ENCODE data around the gene LOXL3.
A peak's percentile ranks its signal among the peaks of the same experiment; 100 is the strongest.

The LOXL3 gene

DNA sequence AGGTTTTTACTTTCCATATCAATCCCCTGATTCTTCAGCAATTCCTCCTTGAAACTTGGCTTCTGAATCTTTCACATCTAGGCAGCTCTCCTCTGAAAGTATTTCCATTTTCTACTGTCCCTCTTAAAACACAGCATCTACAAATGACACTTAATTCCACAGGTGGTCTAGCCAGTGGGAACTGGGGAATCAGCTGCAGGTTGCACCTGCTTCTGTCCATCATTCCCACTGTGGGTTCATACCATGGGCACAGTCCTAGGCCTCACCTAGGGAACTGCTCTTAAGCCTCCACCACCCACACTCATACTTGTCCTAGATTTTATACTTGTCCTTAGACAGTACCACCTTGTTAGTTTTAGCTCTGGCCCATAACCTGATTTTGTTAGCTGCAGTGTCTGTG lies 2.2 kb downstream of the LOXL3 start:
- no peak for DNase-seq

DNA sequence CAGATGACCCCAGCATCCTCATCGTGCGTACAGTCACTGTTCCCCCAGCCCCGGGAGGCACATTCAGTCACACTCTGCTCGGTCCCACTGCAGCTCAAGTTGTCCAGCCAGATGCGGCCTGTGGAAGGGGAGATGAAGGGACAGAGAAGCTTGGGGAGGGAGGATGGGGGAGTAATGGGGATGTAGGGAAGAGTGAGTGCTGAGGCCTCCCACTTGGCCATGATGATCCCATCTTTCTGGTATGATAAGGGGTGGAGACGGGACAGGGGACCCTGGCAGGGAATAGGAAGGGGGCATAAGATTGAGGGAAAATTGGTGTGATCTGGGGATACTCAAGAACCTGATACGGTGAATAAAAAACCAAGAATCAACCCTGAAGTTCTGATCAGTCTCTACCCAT lies 3.5 kb downstream of the LOXL3 start:
- no peak for DNase-seq

DNA sequence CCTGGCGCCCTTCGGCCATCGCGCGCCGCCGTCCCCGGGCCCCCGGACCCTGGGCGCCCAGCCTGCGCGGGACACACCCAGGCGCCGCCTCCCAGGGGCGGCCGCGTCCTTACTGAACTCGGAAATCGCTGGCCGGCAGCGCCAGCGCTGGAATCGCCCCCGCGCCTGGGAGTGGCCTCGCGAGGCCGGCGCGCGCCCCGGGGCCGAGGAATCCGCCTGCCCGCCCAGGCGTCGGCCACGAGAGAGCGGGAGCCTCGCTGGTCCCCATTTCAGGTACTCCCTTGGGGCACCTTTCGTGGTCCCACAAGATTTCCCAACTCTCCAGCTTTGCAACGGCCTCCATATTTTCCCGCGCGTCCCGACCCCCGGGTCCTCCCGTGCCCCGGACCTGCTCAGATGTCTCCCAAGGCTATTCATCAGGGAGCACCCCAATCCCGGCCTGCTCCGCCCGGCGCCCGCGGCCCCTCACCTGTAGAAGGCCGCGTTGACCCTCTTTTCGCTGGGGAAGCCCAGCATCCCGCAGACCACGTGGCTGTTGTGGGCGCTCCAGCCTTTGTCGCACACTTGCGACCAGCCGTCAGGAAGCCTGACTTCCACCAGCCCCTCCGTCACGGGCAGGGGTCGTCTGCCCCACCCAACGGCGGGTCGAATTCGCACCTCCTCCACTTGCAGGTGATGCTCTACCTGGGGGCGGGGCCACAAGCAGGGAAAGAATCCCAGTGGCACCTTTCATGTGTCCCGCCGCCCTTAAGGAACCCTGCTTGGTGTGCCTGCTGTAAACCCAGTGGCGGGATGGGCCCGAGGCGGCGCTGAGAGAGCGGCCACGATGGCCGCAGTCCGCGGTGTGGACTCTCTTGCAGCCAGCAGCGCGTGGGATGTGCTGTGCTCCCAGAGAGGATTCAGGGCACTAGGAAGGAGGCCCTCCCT lies 4.6 kb downstream of the LOXL3 start:
- DNase-seq, result no peak

DNA sequence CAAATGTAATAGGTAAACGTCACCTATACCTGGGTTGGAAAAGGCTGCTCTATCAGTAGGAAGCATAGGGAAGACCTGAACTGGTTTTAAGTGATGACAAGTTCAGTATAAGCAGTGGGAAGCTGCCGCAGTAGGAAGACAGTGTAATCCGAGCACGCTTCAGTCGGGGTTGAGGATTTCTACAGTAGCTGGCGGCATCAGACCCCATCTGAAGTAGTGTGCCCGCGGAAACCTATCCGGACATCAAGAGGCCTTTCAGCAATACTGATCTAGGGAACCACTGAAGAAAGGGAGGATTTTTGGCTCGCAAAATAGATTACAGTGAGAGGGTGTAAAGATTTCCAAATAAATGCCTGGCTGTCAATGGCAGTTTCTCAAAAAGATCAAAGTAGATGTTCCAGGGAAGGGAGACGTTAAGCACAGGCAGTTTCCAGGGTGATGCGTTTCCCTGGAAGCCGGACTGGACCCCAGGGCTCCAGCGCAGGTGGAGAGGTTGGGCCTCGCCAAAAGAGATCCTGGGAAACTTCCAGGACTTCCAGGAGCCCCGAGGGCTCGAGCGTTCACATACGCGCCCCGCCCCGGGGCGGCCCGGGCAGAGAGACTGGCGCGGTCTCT lies 5.3 kb downstream of the LOXL3 start:
- no peak for DNase-seq

DNA sequence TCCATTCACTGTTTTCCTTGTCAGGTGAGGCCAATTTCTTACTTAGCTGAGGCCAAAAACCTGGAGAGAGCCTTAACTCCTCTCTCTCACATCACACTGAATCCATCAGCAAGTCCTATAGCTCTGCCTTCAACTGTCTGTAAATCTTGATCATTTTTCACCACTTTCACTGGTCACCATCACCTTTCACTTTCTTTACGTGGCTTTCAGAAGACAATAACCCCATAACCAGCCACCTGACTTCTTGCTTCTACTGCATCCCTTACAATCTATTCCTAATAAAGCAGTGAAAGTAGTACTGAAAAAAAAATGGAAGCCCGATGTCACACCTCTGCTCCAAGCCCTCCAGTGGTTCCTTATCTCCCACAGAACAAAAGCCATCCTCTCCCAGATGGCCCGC lies 7.7 kb downstream of the LOXL3 start:
- DNase-seq, result no peak

DNA sequence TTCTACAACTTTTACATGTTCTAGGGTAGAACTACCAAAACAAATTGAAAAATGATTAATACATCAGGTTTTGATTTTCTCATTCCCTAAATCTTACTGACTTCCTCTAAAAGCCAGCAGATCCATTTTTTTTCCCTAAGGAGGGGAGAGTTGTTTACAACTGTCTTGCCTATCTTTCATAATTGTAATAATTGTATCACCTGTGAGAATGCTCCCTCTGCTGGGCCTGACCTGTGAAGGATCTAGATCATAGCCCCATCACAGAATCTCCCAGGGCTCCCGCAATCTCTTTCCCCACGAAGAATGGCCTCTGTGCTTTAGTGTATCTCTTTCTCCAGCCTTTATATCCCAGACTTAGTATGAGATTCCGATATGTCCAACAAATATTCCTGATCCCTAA lies 9.1 kb downstream of the LOXL3 start:
- no peak for DNase-seq

DNA sequence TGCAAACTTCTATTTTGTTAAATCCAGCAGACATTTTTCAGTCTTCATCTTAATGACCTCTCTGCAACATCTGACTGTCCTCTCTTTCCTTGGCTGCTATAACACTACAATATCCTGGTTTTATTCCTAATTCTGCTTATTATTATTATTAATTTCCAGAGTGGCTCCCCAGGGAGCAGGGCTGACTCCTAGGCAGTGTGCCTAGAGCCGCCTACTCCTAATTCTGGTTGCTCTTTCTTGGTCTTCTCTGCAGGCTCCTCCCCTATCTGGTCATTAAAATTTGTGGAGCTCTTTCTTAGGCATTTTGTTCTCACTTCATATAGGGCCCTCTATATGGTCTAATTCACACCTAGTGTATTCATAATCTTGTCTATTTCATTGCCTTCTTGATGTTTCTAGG lies 10.8 kb downstream of the LOXL3 start:
- DNase-seq, result no peak

DNA sequence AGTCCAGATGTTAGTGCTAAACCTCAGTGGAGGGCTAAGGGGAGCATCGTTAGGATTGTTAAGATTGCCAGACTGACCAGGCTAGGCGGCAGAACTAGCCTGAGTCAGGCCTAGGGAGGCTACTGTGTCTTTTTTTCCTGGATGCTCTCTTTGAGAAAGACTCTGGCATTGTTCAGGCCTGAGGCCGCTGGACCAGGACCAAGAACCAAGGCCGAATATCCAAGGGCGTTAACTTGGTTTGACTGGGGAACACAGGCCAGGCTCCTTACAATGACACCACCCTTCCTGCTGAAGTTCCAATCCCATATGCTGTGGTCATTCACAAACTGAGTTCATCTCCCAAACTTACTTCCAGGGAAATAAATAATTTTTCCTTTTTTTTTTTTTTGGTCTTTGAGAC lies 13.5 kb downstream of the LOXL3 start:
- DNase-seq, result no peak

DNA sequence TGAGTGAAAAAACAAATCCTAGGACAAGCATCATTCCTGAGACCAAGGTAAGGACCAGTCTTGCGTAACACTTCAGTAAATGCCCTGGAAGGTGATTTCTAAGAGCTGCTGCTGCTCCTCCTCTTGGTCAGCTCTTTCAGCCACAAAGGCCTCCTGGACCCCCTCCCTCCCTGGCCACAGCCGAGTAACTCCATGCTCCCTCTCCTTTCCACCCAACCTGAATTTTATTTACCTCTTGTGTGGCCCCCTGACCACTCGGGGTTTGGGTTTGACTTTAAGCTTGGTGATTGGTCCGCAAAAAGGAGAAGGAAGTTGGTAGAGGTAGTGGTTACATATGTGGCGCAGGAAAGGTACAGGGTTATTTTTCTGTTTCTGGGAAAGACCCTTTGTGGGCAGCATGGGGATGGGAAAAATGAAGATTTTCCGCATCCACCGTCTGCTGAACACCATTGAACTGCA lies 14.8 kb downstream of the LOXL3 start:
- no peak for DNase-seq

DNA sequence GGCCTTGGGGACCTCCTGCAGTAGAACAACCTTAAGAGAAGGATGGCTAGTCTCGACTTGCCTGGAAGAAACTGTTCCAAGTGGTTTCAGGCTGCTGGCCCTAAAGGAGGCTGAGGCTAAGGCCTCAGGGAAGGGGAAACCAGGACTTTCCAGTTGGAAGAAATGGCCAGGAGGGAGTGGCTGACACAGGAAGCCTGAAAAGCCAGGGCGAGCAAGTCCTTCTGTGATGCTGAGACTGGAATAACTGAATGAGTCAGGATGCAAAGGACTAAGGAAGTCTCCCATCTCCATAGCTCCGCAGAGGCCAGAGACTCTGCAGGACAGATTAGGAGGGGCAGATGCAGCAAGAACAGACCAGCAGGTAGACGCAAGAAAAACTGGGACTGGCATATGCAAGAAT lies 16.6 kb downstream of the LOXL3 start:
- DNase-seq, result no peak

DNA sequence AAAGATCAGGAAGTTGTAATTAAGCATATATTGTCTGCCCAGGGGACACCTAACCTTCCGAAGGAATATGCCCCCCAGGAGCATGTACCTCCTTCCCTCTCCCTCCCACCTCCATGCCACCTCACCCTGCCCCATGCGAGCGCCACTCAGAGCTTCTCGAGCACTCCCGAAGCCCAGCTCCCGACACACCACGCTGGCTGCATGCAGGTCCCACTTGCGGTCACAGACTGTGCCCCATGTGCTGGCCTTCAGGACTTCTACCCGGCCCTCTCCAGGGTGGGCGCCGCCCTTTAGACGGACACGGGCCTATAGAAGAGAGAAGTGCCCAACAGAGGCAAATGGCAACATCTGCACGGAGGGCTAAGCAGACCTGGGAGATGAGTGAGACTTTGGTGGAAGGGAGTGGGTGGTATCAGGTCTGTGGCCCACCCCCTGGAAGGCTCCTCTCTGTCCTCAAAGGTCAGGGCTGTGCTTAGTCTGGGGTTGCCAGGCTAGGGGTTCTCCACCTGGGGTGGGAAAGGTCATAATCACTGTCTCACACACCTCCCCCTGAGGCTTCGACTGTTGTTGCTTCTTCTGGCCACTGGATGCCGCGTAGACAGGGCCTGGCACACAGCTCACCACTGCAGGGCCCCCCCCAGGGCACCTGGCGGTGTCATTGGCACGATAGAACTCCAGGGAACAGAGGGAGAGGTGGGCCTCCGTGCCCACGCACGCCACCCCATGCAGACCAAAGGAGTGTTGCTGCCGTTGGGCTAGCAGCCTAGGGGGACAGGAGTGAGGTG lies 17.4 kb downstream of the LOXL3 start:
- DNase-seq, result no peak

DNA sequence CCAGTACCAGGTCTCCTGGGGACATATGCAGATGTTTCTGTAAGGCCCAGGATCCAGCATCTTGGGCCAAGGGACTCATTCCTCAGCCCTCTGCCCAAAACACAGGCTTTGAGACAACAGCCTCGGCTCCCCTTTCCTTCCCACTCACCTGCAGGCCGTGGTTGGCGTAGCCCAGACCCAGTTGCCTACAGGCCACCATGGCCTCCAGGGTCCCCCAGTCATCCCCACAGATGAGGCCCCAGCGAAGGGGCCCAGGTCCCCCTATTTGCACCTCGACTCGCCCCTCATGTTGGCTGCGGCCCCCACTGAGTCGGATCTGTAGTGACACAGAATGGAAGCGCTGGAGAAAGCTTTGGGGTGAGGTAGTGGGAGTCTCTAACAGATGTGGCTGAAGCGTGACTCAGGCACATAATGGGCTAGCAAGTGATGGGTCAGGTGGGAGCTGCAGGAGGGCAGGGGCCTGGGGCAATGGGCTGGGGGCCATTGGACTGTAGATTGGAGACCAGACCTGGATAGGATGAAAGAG lies 18.2 kb downstream of the LOXL3 start:
- DNase-seq, result no peak

DNA sequence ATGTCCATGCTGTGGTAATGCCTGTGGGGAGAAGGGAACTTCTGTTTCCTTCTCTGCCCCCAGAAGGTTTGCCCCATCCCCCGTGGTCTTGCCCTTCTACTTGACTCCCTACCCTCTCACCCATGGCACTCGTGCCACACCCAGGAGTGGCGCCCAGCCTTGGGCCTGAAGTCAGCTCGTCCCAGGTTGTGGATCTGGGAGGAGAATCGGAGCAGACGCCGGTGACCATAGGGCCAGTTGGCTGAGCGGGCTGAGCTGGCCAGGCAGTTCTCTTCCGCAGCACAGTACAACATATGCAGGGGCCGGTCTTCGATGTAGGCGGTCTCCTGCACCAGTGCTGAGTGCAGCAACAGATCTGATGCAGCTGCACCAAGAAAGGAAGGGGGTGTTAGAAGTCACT lies 19.3 kb downstream of the LOXL3 start:
- no peak for DNase-seq

DNA sequence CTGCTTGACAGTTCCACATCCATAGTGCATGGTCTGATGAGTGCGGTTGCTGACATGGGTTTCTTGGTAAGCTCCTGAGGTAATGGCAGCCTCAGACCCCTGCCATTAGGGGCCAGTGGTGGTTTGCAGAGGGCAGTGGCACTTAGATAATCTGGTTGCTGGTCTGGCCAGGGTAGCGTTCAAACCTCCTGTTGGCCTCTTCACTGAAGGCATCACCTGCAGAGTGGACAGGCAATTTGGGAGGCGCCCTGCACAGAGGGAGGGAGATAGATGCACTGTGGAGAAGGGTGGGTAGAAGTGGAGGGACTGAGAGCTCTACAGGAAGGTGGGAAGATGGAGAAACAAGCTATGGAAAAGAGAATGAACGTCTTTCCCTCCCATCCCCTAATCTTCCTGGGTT lies 20.3 kb downstream of the LOXL3 start:
- DNase-seq, result no peak

DNA sequence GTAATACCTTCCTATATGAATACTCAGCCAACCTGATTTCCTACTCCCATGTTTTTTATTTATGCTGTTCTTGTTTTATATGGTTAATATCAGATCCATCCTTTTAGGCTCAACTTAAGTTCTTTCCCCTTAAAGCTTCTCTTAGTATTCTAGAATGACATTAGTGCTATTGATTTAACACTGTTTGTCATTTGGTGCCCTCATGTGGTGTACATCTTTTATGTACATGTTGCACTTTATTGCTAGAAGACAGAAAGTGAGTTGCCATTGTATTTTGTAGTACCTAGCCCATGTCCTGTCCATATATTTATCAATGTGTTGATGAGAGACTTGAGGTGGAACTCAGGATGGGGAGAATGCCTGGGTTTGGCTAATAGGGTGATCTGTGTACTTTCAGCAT lies 21.5 kb downstream of the LOXL3 start:
- DNase-seq, result no peak

DNA sequence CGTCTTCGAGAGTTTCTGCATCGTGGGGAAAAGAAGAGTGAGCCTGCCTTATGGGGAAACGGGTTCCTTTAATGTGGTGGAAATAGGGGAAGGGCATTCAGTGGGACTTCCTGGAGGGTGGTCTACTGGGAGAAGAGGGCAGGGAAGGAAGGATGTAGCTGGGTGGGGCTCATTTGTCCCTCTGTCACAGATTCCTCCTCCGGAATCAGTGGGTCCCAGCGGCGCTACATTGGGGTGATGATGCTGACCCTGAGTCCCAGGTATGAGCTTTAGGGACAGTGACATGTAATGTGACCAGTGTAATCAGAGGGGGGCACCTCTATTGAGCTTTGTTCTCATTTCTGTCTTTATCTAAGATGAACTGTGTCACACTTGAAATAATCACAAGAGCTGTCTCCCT lies 22.1 kb downstream of the LOXL3 start:
- DNase-seq, result no peak

DNA sequence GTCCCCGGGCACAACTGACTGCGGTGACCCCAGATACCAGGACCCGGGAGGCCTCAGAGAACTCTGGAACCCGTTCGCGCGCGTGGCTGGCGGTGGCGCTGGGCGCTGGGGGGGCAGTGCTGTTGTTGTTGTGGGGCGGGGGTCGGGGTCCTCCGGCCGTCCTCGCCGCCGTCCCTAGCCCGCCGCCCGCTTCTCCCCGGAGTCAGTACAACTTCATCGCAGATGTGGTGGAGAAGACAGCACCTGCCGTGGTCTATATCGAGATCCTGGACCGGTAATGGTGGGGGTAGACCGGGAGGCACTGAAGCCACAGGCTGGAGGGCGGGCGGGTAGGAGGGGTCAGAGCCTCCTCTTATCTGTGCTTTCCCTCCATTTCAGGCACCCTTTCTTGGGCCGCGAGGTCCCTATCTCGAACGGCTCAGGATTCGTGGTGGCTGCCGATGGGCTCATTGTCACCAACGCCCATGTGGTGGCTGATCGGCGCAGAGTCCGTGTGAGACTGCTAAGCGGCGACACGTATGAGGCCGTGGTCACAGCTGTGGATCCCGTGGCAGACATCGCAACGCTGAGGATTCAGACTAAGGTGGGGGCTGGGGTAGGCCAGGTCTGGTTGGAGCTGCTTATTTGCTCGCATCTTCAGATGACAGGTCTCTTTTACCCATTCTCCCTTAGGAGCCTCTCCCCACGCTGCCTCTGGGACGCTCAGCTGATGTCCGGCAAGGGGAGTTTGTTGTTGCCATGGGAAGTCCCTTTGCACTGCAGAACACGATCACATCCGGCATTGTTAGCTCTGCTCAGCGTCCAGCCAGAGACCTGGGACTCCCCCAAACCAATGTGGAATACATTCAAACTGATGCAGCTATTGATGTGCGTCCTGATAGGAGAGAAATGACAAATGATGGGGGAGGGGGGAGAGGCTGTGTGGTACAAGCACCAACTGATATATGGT lies 23.2 kb downstream of the LOXL3 start:
- DNase-seq, result no peak

DNA sequence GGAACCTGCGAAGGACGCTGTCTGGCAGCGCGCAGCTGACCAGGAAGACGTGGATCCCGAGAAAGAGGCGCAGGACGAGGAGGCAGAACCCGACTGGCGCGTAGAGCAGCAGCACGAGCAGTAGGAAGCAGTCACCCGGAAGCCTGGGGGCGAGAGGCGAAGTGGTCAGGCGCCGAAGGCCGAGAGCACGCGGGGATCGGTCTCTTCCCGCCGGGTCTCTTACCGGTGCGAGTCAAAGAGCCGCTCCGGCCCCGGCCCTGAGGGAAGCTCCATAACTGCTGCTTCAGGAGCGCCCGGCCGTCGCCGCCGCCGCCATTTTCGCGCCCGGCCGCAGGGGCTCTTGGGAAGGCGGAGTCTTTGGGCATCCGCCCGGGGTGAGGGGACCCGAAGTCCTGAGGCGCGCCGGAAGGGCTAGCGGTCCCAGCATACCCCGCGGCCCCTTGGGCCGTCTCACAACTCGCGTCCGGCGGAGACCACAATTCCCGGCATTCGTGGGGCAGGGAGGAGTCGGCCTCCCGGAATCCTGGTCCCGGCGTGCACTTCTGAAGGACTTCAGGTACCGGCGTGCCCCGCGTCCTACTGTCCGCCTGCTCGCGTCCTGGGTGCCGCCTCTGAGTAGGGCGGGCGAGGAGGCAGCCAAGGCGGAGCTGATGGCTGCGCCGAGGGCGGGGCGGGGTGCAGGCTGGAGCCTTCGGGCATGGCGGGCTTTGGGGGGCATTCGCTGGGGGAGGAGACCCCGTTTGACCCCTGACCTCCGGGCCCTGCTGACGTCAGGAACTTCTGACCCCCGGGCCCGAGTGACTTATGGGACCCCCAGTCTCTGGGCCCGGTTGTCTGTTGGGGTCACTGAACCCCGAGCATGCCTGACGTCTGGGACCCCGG lies 24.1 kb downstream of the LOXL3 start, which contains the start of the genes AUP1 and HTRA2:
TSS of gene AUP1 (minus strand) at position 350 of the 882 bp plus-strand sequence. CDS start at position 273, 77 bp downstream.
TSS of gene HTRA2 (plus strand) at position 577 of the 882 bp plus-strand sequence. CDS start at position 651, 74 bp downstream.
- DNase-seq, result peak; percentile 86 to 89

DNA sequence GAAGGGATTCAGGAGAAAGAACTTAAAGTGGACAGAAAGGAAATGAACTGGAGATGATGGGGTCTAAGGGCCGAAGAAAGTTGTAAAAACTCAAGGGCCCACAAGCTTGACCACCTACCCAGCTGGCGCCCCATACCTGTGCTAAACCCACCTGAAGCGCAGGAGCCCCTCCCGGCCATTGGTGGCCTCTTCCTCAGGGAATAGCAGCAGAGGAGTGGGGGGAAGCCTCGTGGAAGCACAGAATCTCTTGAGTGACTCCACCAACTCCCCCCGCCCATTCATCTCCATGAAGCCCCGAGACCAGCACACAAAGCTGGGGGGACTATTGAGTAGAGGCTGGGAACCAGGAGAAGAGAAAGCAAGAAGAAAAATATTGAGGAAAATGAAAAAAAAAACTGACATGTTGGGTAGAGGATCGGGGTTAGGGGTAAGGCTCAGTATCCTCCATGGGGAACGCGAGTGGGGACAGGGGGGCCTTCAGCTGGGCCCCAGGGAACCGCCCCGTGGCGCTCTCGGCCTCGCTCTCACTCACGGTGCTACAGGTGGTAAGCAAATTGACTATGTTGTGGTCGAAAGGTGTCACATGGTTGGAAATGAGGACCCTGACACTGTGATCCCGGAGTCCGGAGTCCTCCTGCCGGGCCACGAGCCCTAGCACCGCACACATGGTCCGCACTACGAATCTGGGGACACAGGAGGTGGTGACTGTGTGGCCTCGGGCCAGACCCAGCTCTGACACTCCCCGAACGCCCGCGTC lies 25.0 kb downstream of the LOXL3 start:
- DNase-seq, result no peak

DNA sequence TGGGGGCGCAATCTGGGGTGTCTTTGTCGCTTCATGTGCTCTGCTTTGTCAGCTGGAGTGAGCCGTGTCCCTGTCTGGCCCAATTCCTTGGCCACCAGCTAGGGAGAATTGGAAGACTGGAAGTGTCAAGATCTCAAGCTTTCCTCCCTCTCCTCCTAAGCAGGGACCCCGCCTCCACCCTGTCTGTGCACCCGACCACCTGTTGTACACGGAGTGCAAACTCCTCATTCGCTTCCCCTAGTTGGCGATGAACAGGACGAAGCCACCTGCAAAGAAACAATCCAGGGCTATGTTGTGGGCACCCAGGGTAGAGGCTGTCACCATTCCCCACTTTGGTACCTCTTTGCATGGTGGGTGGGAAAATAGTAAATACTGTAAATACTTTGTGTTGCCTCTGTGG lies 26.0 kb downstream of the LOXL3 start:
- DNase-seq, result no peak

Data from cerebellar nuclear complex (tissue), 1 donor.